NCI-H524 treated with DMSO at 0.1 percent for 48 hours (cell line): ENCODE measurements around the gene BGN.

Experiments used
- DNase-seq: peaks from one replicate; lab custom pipeline; 2025; lab: John Stamatoyannopoulos, UW

The BGN gene

GRCh38 chrX:153530411-153531129 is 35.8 kb downstream of the BGN start:
- no peak for DNase-seq

- DNase-seq, result no peak
Measured at GRCh38 chrX:153533091-153533490, 38.3 kb downstream of the BGN start.

- DNase-seq, result no peak
Measured at GRCh38 chrX:153537080-153537479, 42.3 kb downstream of the BGN start.

- DNase-seq, result peak; percentile 82
Measured at GRCh38 chrX:153537526-153538295, 42.9 kb downstream of the BGN start.

- peak; percentile 43 for DNase-seq
Measured at GRCh38 chrX:153538424-153538823, 43.6 kb downstream of the BGN start.

- peak; percentile 37 for DNase-seq
Measured at GRCh38 chrX:153539171-153539978, 44.6 kb downstream of the BGN start.

- no peak for DNase-seq
Measured at GRCh38 chrX:153539979-153540358, 45.2 kb downstream of the BGN start.

GRCh38 chrX:153544727-153545126 is 49.9 kb downstream of the BGN start:
- DNase-seq, result no peak

- DNase-seq, result no peak
Measured at GRCh38 chrX:153546386-153546785, 51.6 kb downstream of the BGN start.

GRCh38 chrX:153547195-153547594 is 52.4 kb downstream of the BGN start:
- no peak for DNase-seq

GRCh38 chrX:153549231-153549630 is 54.5 kb downstream of the BGN start:
- no peak for DNase-seq

GRCh38 chrX:153549807-153550206 is 55.0 kb downstream of the BGN start:
- DNase-seq, result no peak

- no peak for DNase-seq
Measured at GRCh38 chrX:153551135-153551534, 56.4 kb downstream of the BGN start.

- no peak for DNase-seq
Measured at GRCh38 chrX:153554519-153555167, 59.9 kb downstream of the BGN start.

- DNase-seq, result peak; percentile 94
Measured at GRCh38 chrX:153556767-153557166, 62.0 kb downstream of the BGN start.

- DNase-seq, result no peak
Measured at GRCh38 chrX:153557618-153558355, 63.0 kb downstream of the BGN start.
